Peyer's patch (tissue), 4 donors: Measurements from ENCODE around the gene HGFAC. TPM values are rescaled to one million over a fixed set of nuclear protein-coding genes. Genes with fewer than 3 reads are reported as not detected.
A peak's percentile ranks its signal among the peaks of the same experiment; 100 is the strongest.

ENCODE experiments used
- DNase-seq, 3 donors: peaks; one replicate each; pipeline ENCODE4 v3.0.0-alpha.2; 2017 to 2019
- H3K27ac ChIP-seq, 4 donors: fragments of 200-600 bp; sonication (generic); one replicate each; pipeline ENCODE4 v1.5.1; 2016 to 2019
- H3K27me3 ChIP-seq, 2 donors: fragments of 200-600 bp; sonication (generic); one replicate each; pipeline ENCODE4 v1.5.1; 2019
- H3K36me3 ChIP-seq, 3 donors: fragments of 200-600 bp; sonication (generic); one replicate each; pipeline ENCODE4 v1.5.1; 2016 to 2019
- H3K4me1 ChIP-seq, 4 donors: fragments of 200-600 bp; sonication (generic); one replicate each; pipeline ENCODE4 v1.5.1; 2016 to 2019
- H3K4me3 ChIP-seq, 4 donors: fragments of 200-600 bp; sonication (generic); 1 replicate in 3 of 4; 2 replicates in 1 of 4; pipeline ENCODE4 v1.5.1; 2016 to 2019; ENCODE audit warnings: mild to moderate bottlenecking in 1 of 4
- H3K9me3 ChIP-seq, 4 donors: fragments of 200-600 bp; sonication (generic); one replicate each; pipeline ENCODE4 v1.5.1; 2016 to 2019; ENCODE audit warnings: mild to moderate bottlenecking in 1 of 4
- CTCF ChIP-seq, 6 experiments: fragments of 450-650 bp in 4 of 6; fragments of 200-600 bp in 2 of 6; sonication (generic) in 1 of 6; IDR thresholded peaks; one replicate each; pipeline ENCODE4 v1.5.1; 2017 to 2019; ENCODE audit warnings: antibody characterized with exemption in 6 of 6, mild to moderate bottlenecking in 3 of 6, moderate library complexity in 1 of 6
- POLR2A ChIP-seq, 2 donors: fragments of 450-650 bp; IDR thresholded peaks; one replicate each; pipeline ENCODE4 v1.5.1; 2017; ENCODE audit warnings: antibody characterized with exemption in 2 of 2, mild to moderate bottlenecking in 2 of 2, moderate library complexity in 2 of 2
- total RNA-seq, 4 donors: library from RNA; depleted of rRNA; stranded (reverse); fragments of >200 nt; gene quantifications; one replicate each; pipeline ENCODE4 v1.1.0, GENCODE V29; 2016

HGFAC gene
- total RNA-seq, 4 donors from 2014 or later: not detected

GRCh38 chr4:3486541-3487540 is 45.1 kb downstream of the HGFAC start:
- peaks cover 0 to 18% of the 10 kb centered on the region in 2 donors for H3K27me3 ChIP-seq

GRCh38 chr4:3487861-3488260 is 46.1 kb downstream of the HGFAC start:
- no peak for TF ChIP-seq POLR2A (IDR thresholded peaks at IDR 0.05)
- no peak for TF ChIP-seq CTCF (IDR thresholded peaks at IDR 0.05)
- peaks cover 0 to 22% of the 10 kb centered on the region in 2 donors for H3K27me3 ChIP-seq
- H3K4me3 ChIP-seq: no peak overlapping the region
- H3K4me1 ChIP-seq: peaks cover 0 to 34% (median 12%) of the 10 kb centered on the region in 4 donors
- H3K27ac ChIP-seq: no peak overlapping the region
- H3K9me3 ChIP-seq: no peaks in the 10 kb centered on the region
- DNase-seq: no peak
- H3K36me3 ChIP-seq: no peaks in the 10 kb centered on the region

More at GRCh38 chr4:3486541-3487540, 45.1 kb downstream of the HGFAC start:
- DNase-seq: peak in 1 of 3 donors; percentile 60
- H3K27ac ChIP-seq: peak overlapping the region in 1 of 4 donors; percentile 81
- H3K4me1 ChIP-seq: peaks cover 0 to 34% (median 12%) of the 10 kb centered on the region in 4 donors
- no peaks in the 10 kb centered on the region for H3K9me3 ChIP-seq
- no peaks in the 10 kb centered on the region for H3K36me3 ChIP-seq
- peak overlapping the region in 1 of 4 donors; percentile 43 for H3K4me3 ChIP-seq
- no peak for TF ChIP-seq CTCF (IDR thresholded peaks at IDR 0.05)
- no peak for TF ChIP-seq POLR2A (IDR thresholded peaks at IDR 0.05)

- no peak overlapping the region for H3K4me3 ChIP-seq
- peaks cover 0 to 29% (median 12%) of the 10 kb centered on the region in 4 donors for H3K4me1 ChIP-seq
- DNase-seq: no peak
- no peak for TF ChIP-seq POLR2A (IDR thresholded peaks at IDR 0.05)
- no peak for TF ChIP-seq CTCF (IDR thresholded peaks at IDR 0.05)
- no peak overlapping the region for H3K27ac ChIP-seq
- H3K27me3 ChIP-seq: peaks cover 0 to 22% of the 10 kb centered on the region in 2 donors
- no peaks in the 10 kb centered on the region for H3K36me3 ChIP-seq
- no peaks in the 10 kb centered on the region for H3K9me3 ChIP-seq
Measured at GRCh38 chr4:3488820-3489219, 47.1 kb downstream of the HGFAC start.

GRCh38 chr4:3489451-3489962 is 47.7 kb downstream of the HGFAC start:
- Histone ChIP-seq H3K9me3 (no peaks in the 10 kb centered on the region), H3K36me3 (no peaks in the 10 kb centered on the region), H3K4me1 (peaks cover 0 to 24% (median 7%) of the 10 kb centered on the region in 4 donors), H3K27ac (no peak overlapping the region), H3K4me3 (no peak overlapping the region), H3K27me3 (peaks cover 0 to 19% of the 10 kb centered on the region in 2 donors)
- TF ChIP-seq CTCF (IDR thresholded peaks at IDR 0.05) (no peak), POLR2A (IDR thresholded peaks at IDR 0.05) (no peak)
- DNase-seq: no peak

- Histone ChIP-seq H3K9me3 (no peaks in the 10 kb centered on the region), H3K4me3 (no peak overlapping the region), H3K27me3 (peaks cover 0 to 7% of the 10 kb centered on the region in 2 donors), H3K36me3 (no peaks in the 10 kb centered on the region), H3K4me1 (peaks cover 0 to 3% (median 0%) of the 10 kb centered on the region in 4 donors), H3K27ac (no peak overlapping the region)
- TF ChIP-seq POLR2A (IDR thresholded peaks at IDR 0.05): no peak
- DNase-seq: no peak
Measured at GRCh38 chr4:3491681-3492405, 50.1 kb downstream of the HGFAC start.
